GM21619 (cell line): ENCODE data around the gene CCDC177.

Source experiments
- ATAC-seq: cut with Tn5 transposase; IDR thresholded peaks from one replicate; pipeline ENCODE4 v1.9.1; 2021; ENCODE audit not compliant: unreplicated experiment

The CCDC177 gene

GRCh38 chr14:69574263-69574953 lies at the start of gene CCDC177:
Gene CCDC177 (minus strand): TSS chr14:69574871. CDS start chr14:69573622, 1,249 bp downstream.
- ATAC-seq, result no peak

- no peak for ATAC-seq
Observed at GRCh38 chr14:69624136-69624535, 49.5 kb upstream of the CCDC177 start.

- no peak for ATAC-seq
Observed at GRCh38 chr14:69620981-69621380, 46.3 kb upstream of the CCDC177 start.

- ATAC-seq, result no peak
Observed at GRCh38 chr14:69620211-69620611, 45.5 kb upstream of the CCDC177 start.

GRCh38 chr14:69619012-69619411 lies 44.3 kb upstream of the CCDC177 start:
- ATAC-seq, result no peak

GRCh38 chr14:69617796-69618195 lies 43.1 kb upstream of the CCDC177 start:
- no peak for ATAC-seq

- no peak for ATAC-seq
Observed at GRCh38 chr14:69616408-69616773, 41.7 kb upstream of the CCDC177 start.

GRCh38 chr14:69615496-69616407 lies 41.1 kb upstream of the CCDC177 start:
- ATAC-seq, result peak; percentile 54

- ATAC-seq, result no peak
Observed at GRCh38 chr14:69615121-69615495, 40.4 kb upstream of the CCDC177 start.

- ATAC-seq, result no peak
Observed at GRCh38 chr14:69614592-69614991, 39.9 kb upstream of the CCDC177 start.

- no peak for ATAC-seq
Observed at GRCh38 chr14:69613312-69614073, 38.8 kb upstream of the CCDC177 start.

GRCh38 chr14:69612783-69613130 lies 38.1 kb upstream of the CCDC177 start:
- no peak for ATAC-seq

- peak; percentile 6 for ATAC-seq
Observed at GRCh38 chr14:69612014-69612782, 37.5 kb upstream of the CCDC177 start.

GRCh38 chr14:69611172-69612013 lies 36.7 kb upstream of the CCDC177 start, which contains the start of gene SUSD6:
Gene SUSD6 (plus strand): TSS chr14:69611596. CDS start chr14:69658593, 46,997 bp downstream.
- peak; percentile 49 for ATAC-seq

- ATAC-seq, result no peak
Observed at GRCh38 chr14:69610874-69611171, 36.2 kb upstream of the CCDC177 start.

- no peak for ATAC-seq
Observed at GRCh38 chr14:69610020-69610873, 35.6 kb upstream of the CCDC177 start.

- ATAC-seq, result no peak
Observed at GRCh38 chr14:69606258-69607184, 31.9 kb upstream of the CCDC177 start.

- no peak for ATAC-seq
Observed at GRCh38 chr14:69605738-69606137, 31.1 kb upstream of the CCDC177 start.
